Transverse colon (tissue), 4 donors: ENCODE results near the gene RFLNA. TPM values are rescaled to one million over a fixed set of nuclear protein-coding genes. Genes with fewer than 3 reads are reported as not detected.

Experiments used
- DNase-seq: peaks from one replicate; pipeline ENCODE4 v3.0.0-alpha.2; 2019
- H3K27ac ChIP-seq, 4 donors: fragments of 200-600 bp; sonication (generic); 2 replicates each; pipeline ENCODE4 v1.5.1; 2016 to 2018; ENCODE audit warnings: inconsistent platforms in 4 of 4
- H3K27me3 ChIP-seq: fragments of 200-600 bp; sonication (generic); 2 replicates; pipeline ENCODE4 v1.5.1; 2017; ENCODE audit warnings: inconsistent platforms
- H3K36me3 ChIP-seq, 4 donors: fragments of 200-600 bp; sonication (generic); 2 replicates each; pipeline ENCODE4 v1.5.1; 2017 to 2019; ENCODE audit warnings: inconsistent platforms in 4 of 4
- H3K4me1 ChIP-seq, 4 donors: fragments of 200-600 bp; sonication (generic); 2 replicates each; pipeline ENCODE4 v1.5.1; 2017 to 2020; ENCODE audit warnings: inconsistent platforms in 4 of 4
- H3K4me3 ChIP-seq, 4 donors: fragments of 200-600 bp; sonication (generic); 1 replicate in 1 of 4; 2 replicates in 3 of 4; pipeline versions ENCODE4 v1.5.1 to v1.6.1; 2017 to 2019; ENCODE audit warnings: inconsistent platforms in 4 of 4
- H3K9me3 ChIP-seq, 2 donors: fragments of 200-600 bp; sonication (generic); 2 replicates each; pipeline ENCODE4 v1.5.1; 2017 to 2019; ENCODE audit warnings: inconsistent platforms in 2 of 2
- EP300 ChIP-seq: sonication (generic); formaldehyde crosslinking; IDR thresholded peaks from one replicate; pipeline ENCODE4 v1.6.1; 2017; ENCODE audit warnings: antibody characterized with exemption, low read depth
- POLR2A ChIP-seq: fragments of 450-650 bp; IDR thresholded peaks from one replicate; pipeline ENCODE4 v1.6.1; 2016; ENCODE audit warnings: antibody characterized with exemption, mild to moderate bottlenecking, moderate library complexity
- POLR2AphosphoS5 ChIP-seq, 3 donors: sonication (generic); formaldehyde crosslinking; IDR thresholded peaks; one replicate each; pipeline ENCODE4 v1.6.1; 2016; ENCODE audit warnings: antibody characterized with exemption in 3 of 3
- WGBS, 2 donors: methylation state at CpG; one replicate each; pipeline ENCODE4 v1.1.5; 2018; ENCODE audit warnings: low coverage in 1 of 2; 5-methylcytosine and 5-hydroxymethylcytosine counted together
- in situ Hi-C, 4 donors: fragments of 200-750 bp; cut with MboI; loops; one replicate each; pipeline versions ENCODE4 v1.15.0 to v1.15.1; 2017; ENCODE audit warnings: low sequenced_read_pairs in 3 of 4, low pct_ligation_motif_present in 1 of 4, low pct_unique_long_range_greater_than_20kb in 1 of 4
- intact Hi-C: fragments of 100-400 bp; cut with DNase I; formaldehyde crosslinking; loops from one replicate; pipeline ENCODE4 v1.15.1; 2023; ENCODE audit warnings: low total_unique reads
- small RNA-seq, 4 donors: library from RNA; depleted of rRNA; stranded (forward); fragments of <200 nt; gene quantifications; one replicate each; pipeline ENCODE3, GENCODE V24; 2016
- total RNA-seq, 4 donors: library from RNA; depleted of rRNA; stranded (reverse); fragments of >200 nt; gene quantifications; one replicate each; pipeline ENCODE4 v1.1.0, GENCODE V29; 2016
- TF ChIP-seq, protein P1 (sequence below), 5 experiments: fragments of 200-600 bp in 3 of 5; fragments of 450-650 bp in 2 of 5; sonication (generic) in 3 of 5; IDR thresholded peaks; 1 replicate in 2 of 5; 2 replicates in 3 of 5; pipeline ENCODE4 v1.5.1; 2016 to 2017; ENCODE audit warnings: antibody characterized with exemption in 5 of 5, inconsistent platforms in 3 of 5, mild to moderate bottlenecking in 2 of 5, moderate library complexity in 1 of 5

The RFLNA gene
- total RNA-seq, 4 donors from 2014 or later = 19.1 to 53.8 (median 30.7) TPM

GRCh38 chr12:124364543-124364942 lies 69.7 kb downstream of the RFLNA start:
- Histone ChIP-seq H3K27ac (no peak overlapping the region), H3K4me3 (no peak overlapping the region), H3K36me3 (peaks cover 0 to 4% (median 2%) of the 10 kb centered on the region in 4 donors), H3K27me3 (no peaks in the 10 kb centered on the region), H3K9me3 (no peaks in the 10 kb centered on the region), H3K4me1 (peaks cover 36 to 43% (median 38%) of the 10 kb centered on the region in 4 donors)
- in situ Hi-C loops = loop anchor here in 1 of 4 donors (25.0 kb wide), 1 partner anchor 398 kb away; no protein-coding TSS in a partner anchor
- WGBS, 2 donors = 91% methylated on average over 11 of the region's 11 CpGs; no CpG with 5 or more reads in 1 of the 2 donors
- DNase-seq = no peak
- TF ChIP-seq POLR2AphosphoS5 (IDR thresholded peaks at IDR 0.05) (no peak), EP300 (no peak), POLR2A (no peak)
- TF ChIP-seq, protein P1, sequence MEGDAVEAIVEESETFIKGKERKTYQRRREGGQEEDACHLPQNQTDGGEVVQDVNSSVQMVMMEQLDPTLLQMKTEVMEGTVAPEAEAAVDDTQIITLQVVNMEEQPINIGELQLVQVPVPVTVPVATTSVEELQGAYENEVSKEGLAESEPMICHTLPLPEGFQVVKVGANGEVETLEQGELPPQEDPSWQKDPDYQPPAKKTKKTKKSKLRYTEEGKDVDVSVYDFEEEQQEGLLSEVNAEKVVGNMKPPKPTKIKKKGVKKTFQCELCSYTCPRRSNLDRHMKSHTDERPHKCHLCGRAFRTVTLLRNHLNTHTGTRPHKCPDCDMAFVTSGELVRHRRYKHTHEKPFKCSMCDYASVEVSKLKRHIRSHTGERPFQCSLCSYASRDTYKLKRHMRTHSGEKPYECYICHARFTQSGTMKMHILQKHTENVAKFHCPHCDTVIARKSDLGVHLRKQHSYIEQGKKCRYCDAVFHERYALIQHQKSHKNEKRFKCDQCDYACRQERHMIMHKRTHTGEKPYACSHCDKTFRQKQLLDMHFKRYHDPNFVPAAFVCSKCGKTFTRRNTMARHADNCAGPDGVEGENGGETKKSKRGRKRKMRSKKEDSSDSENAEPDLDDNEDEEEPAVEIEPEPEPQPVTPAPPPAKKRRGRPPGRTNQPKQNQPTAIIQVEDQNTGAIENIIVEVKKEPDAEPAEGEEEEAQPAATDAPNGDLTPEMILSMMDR (IDR thresholded peaks at IDR 0.05) = no peak
- intact Hi-C loops = loop anchor here (10.0 kb wide), 1 partner anchor 150 kb away; no protein-coding TSS in a partner anchor

Small RNA genes within 50 kb of the gene (small RNA-seq; reads per million reads assigned to genes)
- gene MIR6880 = 0 to 0.14 (median 0) reads per million in 4 donors
